ENCODE results near the gene ABHD6. TPM values are rescaled to one million over a fixed set of nuclear protein-coding genes. Genes with fewer than 3 reads are reported as not detected.

Gene ABHD6
- total and polyA plus RNA-seq, 2 donors (not counting 3 experiments of a cell fraction or from before 2014, with no cell fraction given), result 5.8 to 7.5 TPM

- ChIA-PET CTCF (no interaction called here), POLR2A (no interaction called here)
- H2AFZ ChIP-seq (ENCODE audit: low read depth, low read length), result no peak overlapping the region
- no peaks in the 10 kb centered on the region for H3K4me1 ChIP-seq (ENCODE audit: control insufficient read depth, extremely low read depth, insufficient read depth, low read length)
- H3K27me3 ChIP-seq (ENCODE audit: control insufficient read depth in 2 of 2, insufficient read depth in 2 of 2, low read length in 2 of 2), result no peaks in the 10 kb centered on the region
- no peak for DNase-seq (ENCODE audit: low read depth, low spot score)
- TF ChIP-seq MYC (IDR thresholded peaks at IDR 0.05; ENCODE audit: low read depth, low read length) (no peak), GATA2 (IDR thresholded peaks at IDR 0.05; ENCODE audit: insufficient read depth, insufficient read length, low read depth, low read length) (no peak), JUN (IDR thresholded peaks at IDR 0.05; ENCODE audit: borderline replicate concordance, insufficient read depth, insufficient read length, low read depth) (no peak), POLR2AphosphoS5 (IDR thresholded peaks at IDR 0.05; ENCODE audit: insufficient read depth, low read depth, low read length) (no peak), EZH2 (IDR thresholded peaks at IDR 0.05; ENCODE audit: borderline replicate concordance, low read depth, low read length, severe bottlenecking) (no peak), POLR2A (IDR thresholded peaks at IDR 0.05; ENCODE audit: low read depth, low read length) (no peak), CTCF (IDR thresholded peaks at IDR 0.05; ENCODE audit: extremely low read depth in 1 of 2, insufficient read depth in 1 of 2, low read depth in 1 of 2, low read length in 2 of 2) (no peak), FOS (IDR thresholded peaks at IDR 0.05; ENCODE audit: borderline replicate concordance, insufficient read depth, low read length) (no peak), MAX (IDR thresholded peaks at IDR 0.05; ENCODE audit: insufficient read depth, insufficient read length) (no peak)
- H3K9me3 ChIP-seq (replicated peaks; ENCODE audit: control insufficient read depth, insufficient read depth, low read length), result no peaks in the 10 kb centered on the region
- no peak overlapping the region for H3K27ac ChIP-seq (ENCODE audit: insufficient read depth, low read depth, low read length)
- no TSS peak for BruUV-seq (replicated peaks)
- H3K36me3 ChIP-seq (ENCODE audit: control insufficient read depth in 2 of 2, extremely low read depth in 1 of 2, insufficient read depth in 2 of 2, low read length in 2 of 2), result no peaks in the 10 kb centered on the region
- dilution Hi-C loops (cut with MboI; ENCODE audit: extremely low pct_ligation_motif_present, low sequenced_read_pairs) (no loop called here), intact Hi-C loops (cut with micrococcal nuclease) (no loop called here)
- H3K79me2 ChIP-seq (ENCODE audit: control insufficient read depth, insufficient read depth, low read length), result no peaks in the 10 kb centered on the region
- no peaks in the 10 kb centered on the region for H4K20me1 ChIP-seq (replicated peaks; ENCODE audit: control insufficient read depth, extremely low read depth, insufficient read depth, low read length)
- no peak overlapping the region for H3K4me3 ChIP-seq (replicated peaks in 1 of 3; ENCODE audit: insufficient read depth in 1 of 3, low read depth in 1 of 3, low read length in 3 of 3)
- no peak for FAIRE-seq
- no peak overlapping the region for H3K4me2 ChIP-seq (ENCODE audit: insufficient read depth, low read length)
- H3K9me1 ChIP-seq (replicated peaks; ENCODE audit: control insufficient read depth, extremely low read depth, insufficient read depth, low read length), result no peaks in the 10 kb centered on the region
- no peak overlapping the region for H3K9ac ChIP-seq (replicated peaks; ENCODE audit: extremely low read depth, insufficient read depth, low read length)
Measured at GRCh38 chr3:58243976-58244585, 6.5 kb downstream of the ABHD6 start.
